HG03432 (cell line): ENCODE results near the gene ABLIM1.

Experiments used
- ATAC-seq: cut with Tn5 transposase; IDR thresholded peaks from one replicate; pipeline ENCODE4 v1.9.1; 2021; ENCODE audit warnings: mild to moderate bottlenecking, moderate library complexity; ENCODE audit not compliant: unreplicated experiment

ABLIM1 gene

GRCh38 chr10:114474989-114475388 lies 183.1 kb downstream of the ABLIM1 start:
- no peak for ATAC-seq

GRCh38 chr10:114473776-114474175 lies 184.3 kb downstream of the ABLIM1 start:
- ATAC-seq: no peak

GRCh38 chr10:114472877-114473253 lies 185.2 kb downstream of the ABLIM1 start:
- ATAC-seq: no peak

GRCh38 chr10:114471906-114472876 lies 185.9 kb downstream of the ABLIM1 start:
- ATAC-seq: peak; percentile 20

- peak; percentile 96 for ATAC-seq
These were observed 186.8 kb downstream of the ABLIM1 start for GRCh38 chr10:114470956-114471905.

GRCh38 chr10:114470361-114470760 lies 187.7 kb downstream of the ABLIM1 start:
- ATAC-seq: no peak

GRCh38 chr10:114458955-114459354 lies 199.1 kb downstream of the ABLIM1 start:
- peak; percentile 61 for ATAC-seq

GRCh38 chr10:114458216-114458920 lies 199.7 kb downstream of the ABLIM1 start:
- ATAC-seq: no peak

- no peak for ATAC-seq
These were observed 204.5 kb downstream of the ABLIM1 start for GRCh38 chr10:114453576-114453975.

GRCh38 chr10:114448897-114449296 lies 209.2 kb downstream of the ABLIM1 start:
- no peak for ATAC-seq

GRCh38 chr10:114445332-114445731 lies 212.7 kb downstream of the ABLIM1 start:
- ATAC-seq: no peak

- no peak for ATAC-seq
These were observed 213.3 kb downstream of the ABLIM1 start for GRCh38 chr10:114444819-114445218.

- ATAC-seq: no peak
These were observed 215.9 kb downstream of the ABLIM1 start for GRCh38 chr10:114442091-114442630.

GRCh38 chr10:114441107-114441506 lies 217.0 kb downstream of the ABLIM1 start:
- ATAC-seq: no peak

GRCh38 chr10:114437473-114438292 lies 220.4 kb downstream of the ABLIM1 start:
- ATAC-seq: peak; percentile 58

GRCh38 chr10:114436941-114437340 lies 221.1 kb downstream of the ABLIM1 start:
- no peak for ATAC-seq

- no peak for ATAC-seq
These were observed 225.4 kb downstream of the ABLIM1 start for GRCh38 chr10:114432566-114433093.

GRCh38 chr10:114431414-114432135 lies 226.5 kb downstream of the ABLIM1 start:
- ATAC-seq: no peak
